ENCODE measurements around the gene SLMAP.

The SLMAP gene

GRCh38 chr3:57792198-57792597, 36.1 kb downstream of the SLMAP start:
- POLR2A ChIA-PET = no interaction called here
- TF ChIP-seq, protein P1, sequence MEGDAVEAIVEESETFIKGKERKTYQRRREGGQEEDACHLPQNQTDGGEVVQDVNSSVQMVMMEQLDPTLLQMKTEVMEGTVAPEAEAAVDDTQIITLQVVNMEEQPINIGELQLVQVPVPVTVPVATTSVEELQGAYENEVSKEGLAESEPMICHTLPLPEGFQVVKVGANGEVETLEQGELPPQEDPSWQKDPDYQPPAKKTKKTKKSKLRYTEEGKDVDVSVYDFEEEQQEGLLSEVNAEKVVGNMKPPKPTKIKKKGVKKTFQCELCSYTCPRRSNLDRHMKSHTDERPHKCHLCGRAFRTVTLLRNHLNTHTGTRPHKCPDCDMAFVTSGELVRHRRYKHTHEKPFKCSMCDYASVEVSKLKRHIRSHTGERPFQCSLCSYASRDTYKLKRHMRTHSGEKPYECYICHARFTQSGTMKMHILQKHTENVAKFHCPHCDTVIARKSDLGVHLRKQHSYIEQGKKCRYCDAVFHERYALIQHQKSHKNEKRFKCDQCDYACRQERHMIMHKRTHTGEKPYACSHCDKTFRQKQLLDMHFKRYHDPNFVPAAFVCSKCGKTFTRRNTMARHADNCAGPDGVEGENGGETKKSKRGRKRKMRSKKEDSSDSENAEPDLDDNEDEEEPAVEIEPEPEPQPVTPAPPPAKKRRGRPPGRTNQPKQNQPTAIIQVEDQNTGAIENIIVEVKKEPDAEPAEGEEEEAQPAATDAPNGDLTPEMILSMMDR (IDR thresholded peaks at IDR 0.05; ENCODE audit: insufficient read depth, low read length, missing control alignments) = no peak
- CTCF ChIA-PET = interaction anchor here (1.4 kb wide), 1 partner anchor 10 kb away, joined by 3 read pairs; no protein-coding TSS in a partner anchor
- H3K4me3 ChIP-seq (ENCODE audit: low read depth, low read length) = no peak overlapping the region
- DNase-seq (ENCODE audit: low read depth, low spot score) = no peak

DNA sequence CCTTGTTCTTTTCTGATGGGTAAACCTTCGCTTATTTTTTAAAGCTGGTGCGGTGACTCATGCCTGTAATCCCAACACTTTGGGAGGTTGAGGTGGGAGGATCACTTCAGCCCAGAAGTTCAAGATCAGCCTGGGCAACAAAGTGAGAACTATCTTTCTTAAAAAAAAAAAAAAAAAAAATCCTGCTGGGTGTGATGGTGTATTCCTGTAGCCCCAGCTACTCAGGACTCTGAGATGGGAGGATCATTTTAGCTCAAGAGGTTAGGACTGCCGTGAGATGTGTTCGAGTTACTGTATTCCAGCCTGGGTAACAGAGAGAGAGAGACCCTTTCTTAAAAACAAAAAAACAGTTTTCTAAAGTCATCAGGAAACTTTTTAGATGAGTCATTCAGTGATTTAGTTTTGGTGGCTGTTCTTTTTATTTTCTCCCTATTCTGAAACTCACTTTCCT, 37.7 kb downstream of the SLMAP start:
- ChIA-PET POLR2A (no interaction called here), CTCF (interaction anchor here (1.1 to 1.5 kb wide), 3 partner anchors 12 to 60 kb away, joined by 3 read pairs; no protein-coding TSS in a partner anchor)
- TF ChIP-seq, protein P1 (IDR thresholded peaks at IDR 0.05; ENCODE audit: insufficient read depth, low read length, missing control alignments) = no peak
- no peak for DNase-seq (ENCODE audit: low read depth, low spot score)
- no peak overlapping the region for H3K4me3 ChIP-seq (ENCODE audit: low read depth, low read length)

- TF ChIP-seq, protein P1 (IDR thresholded peaks at IDR 0.05; ENCODE audit: insufficient read depth, low read length, missing control alignments) = no peak
- ChIA-PET CTCF (interaction anchor here (1.5 kb wide), 1 partner anchor 59 kb away, joined by 3 read pairs; no protein-coding TSS in a partner anchor), POLR2A (no interaction called here)
- no peak overlapping the region for H3K4me3 ChIP-seq (ENCODE audit: low read depth, low read length)
- no peak for DNase-seq (ENCODE audit: low read depth, low spot score)
Observed at GRCh38 chr3:57794501-57794900, 38.4 kb downstream of the SLMAP start.

GRCh38 chr3:57794951-57795350, 38.8 kb downstream of the SLMAP start:
- TF ChIP-seq, protein P1 (IDR thresholded peaks at IDR 0.05; ENCODE audit: insufficient read depth, low read length, missing control alignments) = no peak
- POLR2A ChIA-PET = no interaction called here
- no peak overlapping the region for H3K4me3 ChIP-seq (ENCODE audit: low read depth, low read length)
- DNase-seq (ENCODE audit: low read depth, low spot score) = no peak
- CTCF ChIA-PET = interaction anchor here (1.5 kb wide), 1 partner anchor 59 kb away, joined by 3 read pairs; no protein-coding TSS in a partner anchor

DNA sequence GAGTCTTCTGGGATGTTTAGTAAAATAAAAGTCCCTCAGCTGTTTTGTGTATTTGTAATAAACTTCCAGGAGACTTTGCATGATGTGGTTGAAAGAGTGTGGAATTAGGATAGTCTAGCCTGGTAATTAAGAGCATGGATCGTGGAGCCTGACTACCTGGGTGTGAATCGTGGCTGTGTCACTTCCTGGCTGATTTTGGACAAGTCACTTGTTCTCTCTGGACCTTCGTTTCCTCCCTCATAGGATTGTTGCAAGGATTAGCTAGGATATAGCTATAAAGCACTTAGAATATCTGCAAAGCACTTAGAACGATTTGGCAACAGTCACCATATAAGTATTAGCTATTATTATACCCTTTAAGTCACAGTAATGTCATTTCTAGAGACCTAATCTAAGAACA, 40.2 kb downstream of the SLMAP start:
- CTCF ChIA-PET = no interaction called here
- TF ChIP-seq, protein P1 (IDR thresholded peaks at IDR 0.05; ENCODE audit: insufficient read depth, low read length, missing control alignments) = no peak
- POLR2A ChIA-PET = no interaction called here
- no peak overlapping the region for H3K4me3 ChIP-seq (ENCODE audit: low read depth, low read length)
- no peak for DNase-seq (ENCODE audit: low read depth, low spot score)

GRCh38 chr3:57797701-57798487, 41.8 kb downstream of the SLMAP start:
- CTCF ChIA-PET = no interaction called here
- TF ChIP-seq, protein P1 (IDR thresholded peaks at IDR 0.05; ENCODE audit: insufficient read depth, low read length, missing control alignments) = no peak

More at GRCh38 chr3:57797701-57798487, 41.8 kb downstream of the SLMAP start:
- H3K4me3 ChIP-seq (ENCODE audit: low read depth, low read length) = no peak overlapping the region
- no peak for DNase-seq (ENCODE audit: low read depth, low spot score)
- POLR2A ChIA-PET = interaction anchor here (0.9 kb wide), 1 partner anchor 42 kb away, joined by 3 read pairs; no protein-coding TSS in a partner anchor
